WTC11 (cell line): ENCODE measurements around the gene GDAP2. TPM values are rescaled to one million over a fixed set of nuclear protein-coding genes. Genes with fewer than 3 reads are reported as not detected.

ENCODE experiments used
- ATAC-seq: fragments of 200-7000 bp; cut with Tn5 transposase; 2 replicates; pipeline ENCODE4 v1.10.0; 2021; ENCODE audit warnings: mild to moderate bottlenecking, moderate library complexity
- CTCF ChIA-PET: fragments of 300-600 bp; sonication (Branson Sonifier 250); formaldehyde crosslinking; loops from one replicate; lab custom pipeline; 2021; ENCODE audit warnings: antibody characterized with exemption; lab: Charles Lee
- POLR2A ChIA-PET: fragments of 350-600 bp; sonication (Branson Sonifier 250); formaldehyde crosslinking; loops from one replicate; lab custom pipeline; 2021; ENCODE audit warnings: antibody characterized with exemption; lab: Charles Lee
- DNase-seq: peaks from one replicate; pipeline ENCODE4 v3.0.0; 2021; ENCODE audit warnings: low spot score
- H3K27ac Mint-ChIP-seq: 2 replicates; pipeline ENCODE4 v1.8.0; 2021; ENCODE audit warnings: mixed read lengths
- H3K27me3 Mint-ChIP-seq: 2 replicates; pipeline ENCODE4 v1.8.0; 2021; ENCODE audit warnings: low read depth, mild to moderate bottlenecking, moderate library complexity, mixed read lengths
- H3K36me3 Mint-ChIP-seq: 2 replicates; pipeline ENCODE4 v1.8.0; 2021; ENCODE audit warnings: mixed read lengths
- H3K4me1 Mint-ChIP-seq: 2 replicates; pipeline ENCODE4 v1.8.0; 2022; ENCODE audit warnings: mixed read lengths
- H3K4me3 Mint-ChIP-seq: 2 replicates; pipeline ENCODE4 v1.8.0; 2021; ENCODE audit warnings: mild to moderate bottlenecking, moderate library complexity, mixed read lengths
- H3K9me3 Mint-ChIP-seq: 2 replicates; pipeline ENCODE4 v1.8.0; 2021; ENCODE audit warnings: mixed read lengths
- CREM ChIP-seq: sonication (generic); formaldehyde crosslinking; IDR thresholded peaks from 2 replicates; pipeline ENCODE4 v1.8.1; 2022; ENCODE audit warnings: mild to moderate bottlenecking, missing genetic modification reagents, moderate library complexity
- ELF4 ChIP-seq: sonication (generic); formaldehyde crosslinking; IDR thresholded peaks from 2 replicates; pipeline ENCODE4 v1.8.1; 2022; ENCODE audit warnings: low read depth, mild to moderate bottlenecking, moderate library complexity, missing genetic modification reagents
- FOXP1 ChIP-seq: sonication (generic); formaldehyde crosslinking; IDR thresholded peaks from 2 replicates; pipeline ENCODE4 v1.8.0; 2022; ENCODE audit warnings: missing genetic modification reagents, mild to moderate bottlenecking, moderate library complexity, borderline replicate concordance
- GRHL2 ChIP-seq: fragments of 250-450 bp; sonication (Bioruptor Pico); IDR thresholded peaks from 2 replicates; pipeline ENCODE4 v1.8.0; 2022; ENCODE audit warnings: mild to moderate bottlenecking, moderate library complexity; ENCODE audit not compliant: insufficient replicate concordance, severe bottlenecking
- IRF2 ChIP-seq: sonication (generic); formaldehyde crosslinking; IDR thresholded peaks from 2 replicates; pipeline ENCODE4 v1.8.0; 2022; ENCODE audit warnings: low read depth, missing genetic modification reagents, borderline replicate concordance
- NR2C2 ChIP-seq: sonication (generic); formaldehyde crosslinking; IDR thresholded peaks from 2 replicates; pipeline ENCODE4 v1.8.0; 2022; ENCODE audit warnings: mild to moderate bottlenecking, missing genetic modification reagents
- NR3C1 ChIP-seq: sonication (generic); formaldehyde crosslinking; conservative IDR thresholded peaks from 2 replicates; pipeline ENCODE4 v1.8.1; 2023; ENCODE audit warnings: low read depth, mild to moderate bottlenecking, missing genetic modification reagents
- RORB ChIP-seq: fragments of 250-450 bp; sonication (Bioruptor Pico); IDR thresholded peaks from 2 replicates; pipeline ENCODE4 v1.9.0; 2021; ENCODE audit warnings: mild to moderate bottlenecking
- SP1 ChIP-seq: sonication (generic); formaldehyde crosslinking; conservative IDR thresholded peaks from 2 replicates; pipeline ENCODE4 v1.8.1; 2022; ENCODE audit warnings: missing genetic modification reagents
- ZNF138 ChIP-seq: sonication (generic); formaldehyde crosslinking; conservative IDR thresholded peaks from 2 replicates; pipeline ENCODE4 v1.8.1; 2022; ENCODE audit warnings: mild to moderate bottlenecking, moderate library complexity, missing genetic modification reagents
- ZNF263 ChIP-seq: sonication (generic); formaldehyde crosslinking; IDR thresholded peaks from 2 replicates; pipeline ENCODE4 v1.8.1; 2022; ENCODE audit warnings: low read depth, mild to moderate bottlenecking, moderate library complexity, missing genetic modification reagents
- ZNF317 ChIP-seq: sonication (generic); formaldehyde crosslinking; IDR thresholded peaks from 2 replicates; pipeline ENCODE4 v1.8.1; 2023; ENCODE audit warnings: low read depth, mild to moderate bottlenecking, moderate library complexity, missing genetic modification reagents, borderline replicate concordance
- total RNA-seq: library from RNA; stranded (reverse); gene quantifications from 3 replicates; pipeline ENCODE4 v1.2.3, GENCODE V29; 2021
- TF ChIP-seq, protein P1 (sequence below): fragments of 250-450 bp; sonication (Bioruptor Pico); IDR thresholded peaks from 2 replicates; pipeline ENCODE4 v1.9.0; 2021; ENCODE audit warnings: mild to moderate bottlenecking, borderline replicate concordance
- TF ChIP-seq, protein P2 (sequence below): sonication (generic); formaldehyde crosslinking; IDR thresholded peaks from 2 replicates; pipeline ENCODE4 v1.8.1; 2023; ENCODE audit warnings: mild to moderate bottlenecking, missing genetic modification reagents
- TF ChIP-seq, protein P3 (sequence below): fragments of 200-600 bp; IDR thresholded peaks from 2 replicates; pipeline ENCODE4 v1.8.0; 2022; ENCODE audit warnings: antibody characterized with exemption
- TF ChIP-seq, protein P4 (sequence below): sonication (generic); formaldehyde crosslinking; IDR thresholded peaks from 2 replicates; pipeline ENCODE4 v1.8.1; 2022; ENCODE audit warnings: low read depth, mild to moderate bottlenecking, moderate library complexity, missing genetic modification reagents, borderline replicate concordance

GDAP2 gene
- total RNA-seq, 1 experiment from 2014 or later, result 22.4 TPM

- CTCF ChIA-PET, result no interaction called here
- H3K9me3 Mint-ChIP-seq, result no peaks in the 10 kb centered on the region
- TF ChIP-seq, protein P1, sequence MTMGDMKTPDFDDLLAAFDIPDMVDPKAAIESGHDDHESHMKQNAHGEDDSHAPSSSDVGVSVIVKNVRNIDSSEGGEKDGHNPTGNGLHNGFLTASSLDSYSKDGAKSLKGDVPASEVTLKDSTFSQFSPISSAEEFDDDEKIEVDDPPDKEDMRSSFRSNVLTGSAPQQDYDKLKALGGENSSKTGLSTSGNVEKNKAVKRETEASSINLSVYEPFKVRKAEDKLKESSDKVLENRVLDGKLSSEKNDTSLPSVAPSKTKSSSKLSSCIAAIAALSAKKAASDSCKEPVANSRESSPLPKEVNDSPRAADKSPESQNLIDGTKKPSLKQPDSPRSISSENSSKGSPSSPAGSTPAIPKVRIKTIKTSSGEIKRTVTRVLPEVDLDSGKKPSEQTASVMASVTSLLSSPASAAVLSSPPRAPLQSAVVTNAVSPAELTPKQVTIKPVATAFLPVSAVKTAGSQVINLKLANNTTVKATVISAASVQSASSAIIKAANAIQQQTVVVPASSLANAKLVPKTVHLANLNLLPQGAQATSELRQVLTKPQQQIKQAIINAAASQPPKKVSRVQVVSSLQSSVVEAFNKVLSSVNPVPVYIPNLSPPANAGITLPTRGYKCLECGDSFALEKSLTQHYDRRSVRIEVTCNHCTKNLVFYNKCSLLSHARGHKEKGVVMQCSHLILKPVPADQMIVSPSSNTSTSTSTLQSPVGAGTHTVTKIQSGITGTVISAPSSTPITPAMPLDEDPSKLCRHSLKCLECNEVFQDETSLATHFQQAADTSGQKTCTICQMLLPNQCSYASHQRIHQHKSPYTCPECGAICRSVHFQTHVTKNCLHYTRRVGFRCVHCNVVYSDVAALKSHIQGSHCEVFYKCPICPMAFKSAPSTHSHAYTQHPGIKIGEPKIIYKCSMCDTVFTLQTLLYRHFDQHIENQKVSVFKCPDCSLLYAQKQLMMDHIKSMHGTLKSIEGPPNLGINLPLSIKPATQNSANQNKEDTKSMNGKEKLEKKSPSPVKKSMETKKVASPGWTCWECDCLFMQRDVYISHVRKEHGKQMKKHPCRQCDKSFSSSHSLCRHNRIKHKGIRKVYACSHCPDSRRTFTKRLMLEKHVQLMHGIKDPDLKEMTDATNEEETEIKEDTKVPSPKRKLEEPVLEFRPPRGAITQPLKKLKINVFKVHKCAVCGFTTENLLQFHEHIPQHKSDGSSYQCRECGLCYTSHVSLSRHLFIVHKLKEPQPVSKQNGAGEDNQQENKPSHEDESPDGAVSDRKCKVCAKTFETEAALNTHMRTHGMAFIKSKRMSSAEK (CRISPR knock-in tag), result no peak
- TF ChIP-seq, protein P2, sequence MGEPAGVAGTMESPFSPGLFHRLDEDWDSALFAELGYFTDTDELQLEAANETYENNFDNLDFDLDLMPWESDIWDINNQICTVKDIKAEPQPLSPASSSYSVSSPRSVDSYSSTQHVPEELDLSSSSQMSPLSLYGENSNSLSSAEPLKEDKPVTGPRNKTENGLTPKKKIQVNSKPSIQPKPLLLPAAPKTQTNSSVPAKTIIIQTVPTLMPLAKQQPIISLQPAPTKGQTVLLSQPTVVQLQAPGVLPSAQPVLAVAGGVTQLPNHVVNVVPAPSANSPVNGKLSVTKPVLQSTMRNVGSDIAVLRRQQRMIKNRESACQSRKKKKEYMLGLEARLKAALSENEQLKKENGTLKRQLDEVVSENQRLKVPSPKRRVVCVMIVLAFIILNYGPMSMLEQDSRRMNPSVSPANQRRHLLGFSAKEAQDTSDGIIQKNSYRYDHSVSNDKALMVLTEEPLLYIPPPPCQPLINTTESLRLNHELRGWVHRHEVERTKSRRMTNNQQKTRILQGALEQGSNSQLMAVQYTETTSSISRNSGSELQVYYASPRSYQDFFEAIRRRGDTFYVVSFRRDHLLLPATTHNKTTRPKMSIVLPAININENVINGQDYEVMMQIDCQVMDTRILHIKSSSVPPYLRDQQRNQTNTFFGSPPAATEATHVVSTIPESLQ (CRISPR knock-in tag), result no peak
- TF ChIP-seq, protein P3, sequence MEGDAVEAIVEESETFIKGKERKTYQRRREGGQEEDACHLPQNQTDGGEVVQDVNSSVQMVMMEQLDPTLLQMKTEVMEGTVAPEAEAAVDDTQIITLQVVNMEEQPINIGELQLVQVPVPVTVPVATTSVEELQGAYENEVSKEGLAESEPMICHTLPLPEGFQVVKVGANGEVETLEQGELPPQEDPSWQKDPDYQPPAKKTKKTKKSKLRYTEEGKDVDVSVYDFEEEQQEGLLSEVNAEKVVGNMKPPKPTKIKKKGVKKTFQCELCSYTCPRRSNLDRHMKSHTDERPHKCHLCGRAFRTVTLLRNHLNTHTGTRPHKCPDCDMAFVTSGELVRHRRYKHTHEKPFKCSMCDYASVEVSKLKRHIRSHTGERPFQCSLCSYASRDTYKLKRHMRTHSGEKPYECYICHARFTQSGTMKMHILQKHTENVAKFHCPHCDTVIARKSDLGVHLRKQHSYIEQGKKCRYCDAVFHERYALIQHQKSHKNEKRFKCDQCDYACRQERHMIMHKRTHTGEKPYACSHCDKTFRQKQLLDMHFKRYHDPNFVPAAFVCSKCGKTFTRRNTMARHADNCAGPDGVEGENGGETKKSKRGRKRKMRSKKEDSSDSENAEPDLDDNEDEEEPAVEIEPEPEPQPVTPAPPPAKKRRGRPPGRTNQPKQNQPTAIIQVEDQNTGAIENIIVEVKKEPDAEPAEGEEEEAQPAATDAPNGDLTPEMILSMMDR, result no peak
- TF ChIP-seq, all 79 proteins: peak for 0
- H3K4me3 Mint-ChIP-seq, result no peak overlapping the region
- H3K27me3 Mint-ChIP-seq, result no peaks in the 10 kb centered on the region
- ATAC-seq (no peak), DNase-seq (no peak)
- no peak overlapping the region for H3K27ac Mint-ChIP-seq
- POLR2A ChIA-PET, result no interaction called here
- peaks cover 27% of the 10 kb centered on the region for H3K36me3 Mint-ChIP-seq
- H3K4me1 Mint-ChIP-seq, result no peaks in the 10 kb centered on the region
These were observed 29.6 kb downstream of the GDAP2 start for GRCh38 chr1:117899801-117900200.

- Mint-ChIP-seq H3K27ac (no peak overlapping the region), H3K4me1 (no peaks in the 10 kb centered on the region), H3K36me3 (peaks cover 20% of the 10 kb centered on the region; the same call in 1 of the 2 replicates), H3K9me3 (no peaks in the 10 kb centered on the region), H3K4me3 (no peak overlapping the region), H3K27me3 (no peaks in the 10 kb centered on the region)
- DNase-seq (no peak), ATAC-seq (no peak)
- ChIA-PET CTCF (no interaction called here), POLR2A (no interaction called here)
- no peak for TF ChIP-seq RORB
- TF ChIP-seq FOXP1, result no peak
- no peak for TF ChIP-seq ZNF317
- TF ChIP-seq IRF2 (CRISPR knock-in tag), result no peak
- TF ChIP-seq ZNF263 (CRISPR knock-in tag), result no peak
- TF ChIP-seq SP1, result no peak
- TF ChIP-seq ZNF138 (CRISPR knock-in tag), result no peak
- no peak for TF ChIP-seq CREM
- no peak for TF ChIP-seq GRHL2
- TF ChIP-seq, protein P4, sequence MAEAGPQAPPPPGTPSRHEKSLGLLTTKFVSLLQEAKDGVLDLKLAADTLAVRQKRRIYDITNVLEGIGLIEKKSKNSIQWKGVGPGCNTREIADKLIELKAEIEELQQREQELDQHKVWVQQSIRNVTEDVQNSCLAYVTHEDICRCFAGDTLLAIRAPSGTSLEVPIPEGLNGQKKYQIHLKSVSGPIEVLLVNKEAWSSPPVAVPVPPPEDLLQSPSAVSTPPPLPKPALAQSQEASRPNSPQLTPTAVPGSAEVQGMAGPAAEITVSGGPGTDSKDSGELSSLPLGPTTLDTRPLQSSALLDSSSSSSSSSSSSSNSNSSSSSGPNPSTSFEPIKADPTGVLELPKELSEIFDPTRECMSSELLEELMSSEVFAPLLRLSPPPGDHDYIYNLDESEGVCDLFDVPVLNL (CRISPR knock-in tag), result no peak
- no peak for TF ChIP-seq NR3C1
- TF ChIP-seq, protein P2 (CRISPR knock-in tag), result no peak
- TF ChIP-seq ELF4 (CRISPR knock-in tag), result no peak
- TF ChIP-seq NR2C2 (CRISPR knock-in tag), result no peak
These were observed 31.9 kb downstream of the GDAP2 start for GRCh38 chr1:117897551-117897950.
